ENCODE data around the gene FKBP1B.
"Not testable (repeated sequence)": the region's sequence is repeated elsewhere in the genome, so short reads cannot be mapped to it uniquely, and the experiment has no call there.

DNA sequence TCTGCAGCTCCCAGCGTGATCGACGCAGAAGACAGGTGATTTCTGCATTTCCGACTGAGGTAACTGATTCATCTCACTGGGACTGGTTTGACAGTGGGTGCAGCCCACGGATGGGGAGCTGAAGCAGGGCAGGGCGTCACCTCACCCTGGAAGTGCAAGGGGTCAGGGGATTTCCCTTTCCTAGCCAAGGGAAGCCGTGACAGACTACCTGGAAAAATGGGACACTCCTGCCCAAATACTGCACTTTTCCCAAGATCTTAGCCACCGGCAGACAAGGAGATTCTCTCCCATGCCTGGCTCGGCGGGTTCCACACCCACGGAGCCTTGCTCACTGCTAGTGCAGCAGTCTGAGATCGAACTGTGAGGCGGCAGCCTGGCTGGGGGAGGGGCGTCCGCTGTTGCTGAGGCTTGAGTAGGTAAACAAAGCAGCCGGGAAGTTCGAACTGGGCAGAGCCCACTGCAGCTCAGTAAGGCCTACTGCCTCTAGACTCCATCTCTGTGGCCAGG, 45.7 kb downstream of the FKBP1B start:
- TF ChIP-seq, protein P1, sequence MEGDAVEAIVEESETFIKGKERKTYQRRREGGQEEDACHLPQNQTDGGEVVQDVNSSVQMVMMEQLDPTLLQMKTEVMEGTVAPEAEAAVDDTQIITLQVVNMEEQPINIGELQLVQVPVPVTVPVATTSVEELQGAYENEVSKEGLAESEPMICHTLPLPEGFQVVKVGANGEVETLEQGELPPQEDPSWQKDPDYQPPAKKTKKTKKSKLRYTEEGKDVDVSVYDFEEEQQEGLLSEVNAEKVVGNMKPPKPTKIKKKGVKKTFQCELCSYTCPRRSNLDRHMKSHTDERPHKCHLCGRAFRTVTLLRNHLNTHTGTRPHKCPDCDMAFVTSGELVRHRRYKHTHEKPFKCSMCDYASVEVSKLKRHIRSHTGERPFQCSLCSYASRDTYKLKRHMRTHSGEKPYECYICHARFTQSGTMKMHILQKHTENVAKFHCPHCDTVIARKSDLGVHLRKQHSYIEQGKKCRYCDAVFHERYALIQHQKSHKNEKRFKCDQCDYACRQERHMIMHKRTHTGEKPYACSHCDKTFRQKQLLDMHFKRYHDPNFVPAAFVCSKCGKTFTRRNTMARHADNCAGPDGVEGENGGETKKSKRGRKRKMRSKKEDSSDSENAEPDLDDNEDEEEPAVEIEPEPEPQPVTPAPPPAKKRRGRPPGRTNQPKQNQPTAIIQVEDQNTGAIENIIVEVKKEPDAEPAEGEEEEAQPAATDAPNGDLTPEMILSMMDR (IDR thresholded peaks at IDR 0.05; ENCODE audit: borderline replicate concordance, extremely low read depth, low read length, poor library complexity, severe bottlenecking): not testable (repeated sequence)
- not testable (repeated sequence) for TF ChIP-seq EZH2 (IDR thresholded peaks at IDR 0.05; ENCODE audit: borderline replicate concordance, low read depth, low read length, severe bottlenecking)

Measured in DND-41 (cell line).